A549 (cell line): ENCODE data around the gene RNGTT.

Experiments used
- JUN ChIP-seq, 2 experiments: fragments of >200 bp; sonication (Bioruptor Twin); formaldehyde crosslinking; IDR thresholded peaks; 2 replicates in 1 of 2; 3 replicates in 1 of 2; pipeline ENCODE4 v1.6.1; 2016 to 2017
- KDM1A ChIP-seq: fragments of 200-600 bp; sonication (generic); IDR thresholded peaks from 2 replicates; pipeline ENCODE4 v1.6.1; 2016; ENCODE audit warnings: low read depth, mild to moderate bottlenecking
- NPAS2 ChIP-seq: fragments of 250-450 bp; sonication (Bioruptor Pico); IDR thresholded peaks from 2 replicates; pipeline ENCODE4 v1.8.0; 2022; ENCODE audit warnings: mild to moderate bottlenecking, moderate library complexity, borderline replicate concordance
- NR3C1 ChIP-seq: fragments of >200 bp; sonication (Bioruptor Twin); formaldehyde crosslinking; IDR thresholded peaks from 3 replicates; pipeline ENCODE4 v1.6.1; 2017
- PHF8 ChIP-seq: fragments of 200-600 bp; sonication (generic); IDR thresholded peaks from 2 replicates; pipeline ENCODE4 v1.6.1; 2016; ENCODE audit warnings: low read depth, mild to moderate bottlenecking, antibody characterized with exemption, moderate library complexity, borderline replicate concordance
- TF ChIP-seq, protein P1 (sequence below): fragments of >200 bp; sonication (Bioruptor Twin); formaldehyde crosslinking; IDR thresholded peaks from 3 replicates; pipeline ENCODE4 v1.5.1; 2016
- TF ChIP-seq, protein P2 (sequence below): IDR thresholded peaks from 2 replicates; pipeline ENCODE4 v1.6.1; 2012
- TF ChIP-seq, protein P3 (sequence below): fragments of 200-600 bp; sonication (generic); IDR thresholded peaks from 2 replicates; pipeline ENCODE4 v1.6.1; 2016; ENCODE audit warnings: antibody characterized with exemption, mild to moderate bottlenecking, moderate library complexity

DNA sequence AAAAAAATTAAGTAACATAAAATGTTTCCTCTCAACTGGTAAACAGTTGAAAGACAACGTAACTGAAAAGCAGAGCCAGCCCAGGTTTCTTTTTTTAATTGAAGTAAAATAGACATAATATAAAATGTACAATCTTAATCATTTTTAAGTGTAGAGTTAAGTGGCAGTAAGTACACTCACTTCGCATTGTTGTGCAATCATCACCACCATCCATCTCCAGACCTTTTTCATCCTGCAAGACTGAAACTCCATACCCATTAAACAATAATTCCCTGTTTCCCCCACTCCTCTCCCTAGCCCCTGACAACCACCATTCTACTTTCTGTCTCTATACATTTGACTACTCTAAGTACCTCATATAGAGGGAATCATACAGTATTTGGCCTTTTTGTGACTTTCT, 395.7 kb downstream of the RNGTT start:
- TF ChIP-seq, protein P1, sequence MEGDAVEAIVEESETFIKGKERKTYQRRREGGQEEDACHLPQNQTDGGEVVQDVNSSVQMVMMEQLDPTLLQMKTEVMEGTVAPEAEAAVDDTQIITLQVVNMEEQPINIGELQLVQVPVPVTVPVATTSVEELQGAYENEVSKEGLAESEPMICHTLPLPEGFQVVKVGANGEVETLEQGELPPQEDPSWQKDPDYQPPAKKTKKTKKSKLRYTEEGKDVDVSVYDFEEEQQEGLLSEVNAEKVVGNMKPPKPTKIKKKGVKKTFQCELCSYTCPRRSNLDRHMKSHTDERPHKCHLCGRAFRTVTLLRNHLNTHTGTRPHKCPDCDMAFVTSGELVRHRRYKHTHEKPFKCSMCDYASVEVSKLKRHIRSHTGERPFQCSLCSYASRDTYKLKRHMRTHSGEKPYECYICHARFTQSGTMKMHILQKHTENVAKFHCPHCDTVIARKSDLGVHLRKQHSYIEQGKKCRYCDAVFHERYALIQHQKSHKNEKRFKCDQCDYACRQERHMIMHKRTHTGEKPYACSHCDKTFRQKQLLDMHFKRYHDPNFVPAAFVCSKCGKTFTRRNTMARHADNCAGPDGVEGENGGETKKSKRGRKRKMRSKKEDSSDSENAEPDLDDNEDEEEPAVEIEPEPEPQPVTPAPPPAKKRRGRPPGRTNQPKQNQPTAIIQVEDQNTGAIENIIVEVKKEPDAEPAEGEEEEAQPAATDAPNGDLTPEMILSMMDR = no peak
- TF ChIP-seq JUN (IDR thresholded peaks at IDR 0.05) = no peak
- TF ChIP-seq, protein P2, sequence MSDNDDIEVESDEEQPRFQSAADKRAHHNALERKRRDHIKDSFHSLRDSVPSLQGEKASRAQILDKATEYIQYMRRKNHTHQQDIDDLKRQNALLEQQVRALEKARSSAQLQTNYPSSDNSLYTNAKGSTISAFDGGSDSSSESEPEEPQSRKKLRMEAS = no peak
- TF ChIP-seq, protein P3, sequence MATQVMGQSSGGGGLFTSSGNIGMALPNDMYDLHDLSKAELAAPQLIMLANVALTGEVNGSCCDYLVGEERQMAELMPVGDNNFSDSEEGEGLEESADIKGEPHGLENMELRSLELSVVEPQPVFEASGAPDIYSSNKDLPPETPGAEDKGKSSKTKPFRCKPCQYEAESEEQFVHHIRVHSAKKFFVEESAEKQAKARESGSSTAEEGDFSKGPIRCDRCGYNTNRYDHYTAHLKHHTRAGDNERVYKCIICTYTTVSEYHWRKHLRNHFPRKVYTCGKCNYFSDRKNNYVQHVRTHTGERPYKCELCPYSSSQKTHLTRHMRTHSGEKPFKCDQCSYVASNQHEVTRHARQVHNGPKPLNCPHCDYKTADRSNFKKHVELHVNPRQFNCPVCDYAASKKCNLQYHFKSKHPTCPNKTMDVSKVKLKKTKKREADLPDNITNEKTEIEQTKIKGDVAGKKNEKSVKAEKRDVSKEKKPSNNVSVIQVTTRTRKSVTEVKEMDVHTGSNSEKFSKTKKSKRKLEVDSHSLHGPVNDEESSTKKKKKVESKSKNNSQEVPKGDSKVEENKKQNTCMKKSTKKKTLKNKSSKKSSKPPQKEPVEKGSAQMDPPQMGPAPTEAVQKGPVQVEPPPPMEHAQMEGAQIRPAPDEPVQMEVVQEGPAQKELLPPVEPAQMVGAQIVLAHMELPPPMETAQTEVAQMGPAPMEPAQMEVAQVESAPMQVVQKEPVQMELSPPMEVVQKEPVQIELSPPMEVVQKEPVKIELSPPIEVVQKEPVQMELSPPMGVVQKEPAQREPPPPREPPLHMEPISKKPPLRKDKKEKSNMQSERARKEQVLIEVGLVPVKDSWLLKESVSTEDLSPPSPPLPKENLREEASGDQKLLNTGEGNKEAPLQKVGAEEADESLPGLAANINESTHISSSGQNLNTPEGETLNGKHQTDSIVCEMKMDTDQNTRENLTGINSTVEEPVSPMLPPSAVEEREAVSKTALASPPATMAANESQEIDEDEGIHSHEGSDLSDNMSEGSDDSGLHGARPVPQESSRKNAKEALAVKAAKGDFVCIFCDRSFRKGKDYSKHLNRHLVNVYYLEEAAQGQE = no peak
- no peak for TF ChIP-seq NPAS2 (CRISPR knock-in tag)
- TF ChIP-seq PHF8 = no peak
- TF ChIP-seq KDM1A = no peak
- no peak for TF ChIP-seq NR3C1
